ENCODE measurements around the gene SPRR4.
"Not testable (repeated sequence)": the region's sequence is repeated elsewhere in the genome, so short reads cannot be mapped to it uniquely, and the experiment has no call there.

SPRR4 gene

GRCh38 chr1:152965853-152966252, 4.6 kb upstream of the SPRR4 start:
- DNase-seq (ENCODE audit: low spot score): no peak

- DNase-seq (ENCODE audit: low spot score): no peak
Measured at GRCh38 chr1:152967201-152967600, 3.2 kb upstream of the SPRR4 start.

- DNase-seq (ENCODE audit: low spot score): no peak
Measured at GRCh38 chr1:152968248-152968647, 2.2 kb upstream of the SPRR4 start.

- no peak for DNase-seq (ENCODE audit: low spot score)
Measured at GRCh38 chr1:152969036-152969435, 1.4 kb upstream of the SPRR4 start.

- DNase-seq (ENCODE audit: low spot score): no peak
Measured at GRCh38 chr1:152972196-152972886, 1.9 kb downstream of the SPRR4 start.

GRCh38 chr1:152976688-152977087, 6.2 kb downstream of the SPRR4 start:
- DNase-seq (ENCODE audit: low spot score): no peak

GRCh38 chr1:152977614-152978013, 7.2 kb downstream of the SPRR4 start:
- no peak for DNase-seq (ENCODE audit: low spot score)

- no peak for DNase-seq (ENCODE audit: low spot score)
Measured at GRCh38 chr1:152980676-152981075, 10.2 kb downstream of the SPRR4 start.

GRCh38 chr1:152981146-152981871, 10.9 kb downstream of the SPRR4 start:
- no peak for DNase-seq (ENCODE audit: low spot score)

- no peak for DNase-seq (ENCODE audit: low spot score)
Measured at GRCh38 chr1:152982076-152982475, 11.6 kb downstream of the SPRR4 start.

- no peak for DNase-seq (ENCODE audit: low spot score)
Measured at GRCh38 chr1:152983234-152983633, 12.8 kb downstream of the SPRR4 start.

GRCh38 chr1:152983743-152984142, 13.3 kb downstream of the SPRR4 start, which contains the start of gene SPRR1A:
SPRR1A (plus strand) TSS chr1:152984081; CDS start chr1:152985231, 1,150 bp downstream.
- DNase-seq (ENCODE audit: low spot score): no peak

GRCh38 chr1:152986578-152986977, 16.1 kb downstream of the SPRR4 start:
- no peak for DNase-seq (ENCODE audit: low spot score)

GRCh38 chr1:152993186-152993585, 22.7 kb downstream of the SPRR4 start:
- DNase-seq (ENCODE audit: low spot score): no peak

GRCh38 chr1:152995842-152996241, 25.4 kb downstream of the SPRR4 start:
- no peak for DNase-seq (ENCODE audit: low spot score)

- no peak for DNase-seq (ENCODE audit: low spot score)
Measured at GRCh38 chr1:152996633-152997400, 26.4 kb downstream of the SPRR4 start.

GRCh38 chr1:152997901-152998300, 27.5 kb downstream of the SPRR4 start:
- no peak for DNase-seq (ENCODE audit: low spot score)

- no peak for DNase-seq (ENCODE audit: low spot score)
Measured at GRCh38 chr1:152998476-152998875, 28.0 kb downstream of the SPRR4 start.

GRCh38 chr1:152999818-153000217, 29.4 kb downstream of the SPRR4 start:
- DNase-seq (ENCODE audit: low spot score): no peak

- no peak for DNase-seq (ENCODE audit: low spot score)
Measured at GRCh38 chr1:153000294-153000693, 29.8 kb downstream of the SPRR4 start.

- DNase-seq (ENCODE audit: low spot score): no peak
Measured at GRCh38 chr1:153001382-153001781, 30.9 kb downstream of the SPRR4 start, which contains the start of gene SPRR3. SPRR3 (plus strand) TSS chr1:153001749; CDS start chr1:153003021, 1,272 bp downstream.

GRCh38 chr1:153011235-153011758, 40.8 kb downstream of the SPRR4 start:
- not testable (repeated sequence) for DNase-seq (ENCODE audit: low spot score)
